NCI-H2227 treated with DMSO at 0.1 percent for 48 hours (cell line): ENCODE data around the gene KCNE1.
"Not testable (repeated sequence)": the region's sequence is repeated elsewhere in the genome, so short reads cannot be mapped to it uniquely, and the experiment has no call there.

Experiments
- DNase-seq: peaks from one replicate; lab custom pipeline; 2025; lab: John Stamatoyannopoulos, UW

The KCNE1 gene

GRCh38 chr21:34511181-34511580 lies 829 bp downstream of the KCNE1 start:
- no peak for DNase-seq

DNA sequence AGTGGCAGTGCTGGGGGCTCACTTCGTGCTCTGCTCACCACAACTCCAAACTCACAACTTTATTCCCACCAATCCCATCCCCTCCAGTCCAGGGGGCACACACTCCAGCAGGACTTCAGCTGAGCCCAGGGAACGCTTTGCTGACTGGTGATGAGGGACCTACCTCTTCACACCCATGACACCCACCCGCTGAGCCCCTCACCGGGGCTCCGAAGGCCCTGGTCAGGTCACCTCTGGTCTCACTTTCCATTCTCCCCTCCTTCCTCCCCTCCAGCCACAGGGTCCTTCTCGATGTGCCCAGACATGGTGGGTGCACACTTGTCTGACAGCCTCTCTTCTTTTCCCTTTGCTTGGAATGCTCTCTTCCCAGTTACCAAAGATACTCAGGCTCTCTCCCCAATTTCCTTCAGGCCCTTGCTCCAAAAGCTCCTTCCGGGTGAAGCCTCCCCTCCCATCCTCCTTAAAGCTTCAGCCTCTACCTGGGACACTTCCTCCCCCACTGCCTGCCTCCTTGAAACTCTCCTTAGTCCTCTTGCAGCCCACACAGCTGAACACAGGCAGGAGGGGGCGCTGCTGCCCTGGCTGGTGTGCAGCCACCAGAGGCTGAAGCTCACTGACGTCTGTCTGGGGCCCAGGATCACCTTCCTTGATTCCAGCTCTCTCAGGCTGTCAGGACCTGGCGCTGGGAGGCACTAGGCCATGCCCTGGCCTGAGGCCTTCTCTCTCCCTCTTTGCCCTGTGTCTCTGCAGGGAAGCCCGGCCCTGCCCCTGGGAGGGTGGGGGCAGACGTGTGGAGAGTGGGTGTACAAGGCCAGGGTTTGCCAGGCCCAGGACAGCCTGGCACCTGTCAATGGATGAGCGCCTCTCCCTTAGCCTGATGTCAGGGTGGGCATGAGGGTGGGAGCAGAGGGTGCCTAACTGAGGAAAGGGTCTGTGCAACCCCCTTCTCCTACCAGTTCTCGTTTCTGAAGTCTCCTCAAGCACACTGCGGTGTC lies 1.6 kb downstream of the KCNE1 start:
- no peak for DNase-seq

DNA sequence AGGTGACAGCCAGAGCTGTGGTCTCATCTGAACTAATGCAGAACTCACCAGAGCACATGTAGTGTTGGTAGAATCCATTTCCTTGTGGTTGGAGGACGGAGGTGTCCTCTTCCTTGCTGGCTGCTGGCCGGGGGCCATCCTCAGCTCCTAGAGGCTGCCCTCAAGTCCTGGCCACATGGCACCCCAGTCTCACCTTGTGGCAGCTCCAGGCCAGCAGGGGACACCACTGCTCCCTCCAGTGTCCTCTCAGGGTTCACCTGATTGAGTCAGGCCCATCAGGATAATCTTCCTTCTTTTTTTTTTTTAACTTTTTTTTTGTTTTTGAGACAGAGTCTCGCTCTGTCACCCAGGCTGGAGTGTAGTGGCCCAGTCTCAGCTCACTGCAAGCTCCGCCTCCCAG lies 2.9 kb downstream of the KCNE1 start:
- no peak for DNase-seq

GRCh38 chr21:34504595-34504994 lies 7.4 kb downstream of the KCNE1 start:
- no peak for DNase-seq

DNA sequence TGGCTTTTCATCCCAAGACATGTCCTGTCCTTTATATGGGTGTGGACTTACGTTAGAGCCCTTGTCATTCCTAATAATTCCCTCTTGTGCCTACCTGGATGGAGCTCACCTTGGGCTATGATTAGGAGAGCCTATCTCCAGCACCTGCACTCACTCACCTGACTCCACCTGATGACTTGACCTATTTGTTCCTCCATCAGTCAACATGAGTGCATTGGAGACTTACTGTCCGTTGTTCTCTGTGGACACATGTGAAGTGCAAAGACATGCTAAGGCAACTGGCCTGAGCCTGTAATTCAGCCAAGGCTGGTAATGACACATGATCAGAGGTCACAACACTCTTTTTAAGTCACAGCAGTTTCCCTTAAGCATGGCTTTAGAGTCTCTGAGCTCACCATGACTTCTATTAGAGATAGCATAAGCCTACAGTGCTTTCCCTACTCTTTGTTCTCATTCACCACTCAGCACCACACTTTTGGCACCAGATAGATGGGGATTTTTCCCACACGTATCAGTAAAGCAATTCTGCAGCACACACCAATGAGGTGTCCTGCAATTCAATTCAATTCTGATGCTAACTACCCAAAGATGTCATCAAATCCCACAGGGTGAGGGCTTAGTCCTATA lies 9.4 kb downstream of the KCNE1 start:
- no peak for DNase-seq

GRCh38 chr21:34501716-34502115 lies 10.3 kb downstream of the KCNE1 start:
- DNase-seq: no peak

- DNase-seq: no peak
These were observed 11.8 kb downstream of the KCNE1 start for GRCh38 chr21:34500191-34500590.

GRCh38 chr21:34499116-34499515 lies 12.9 kb downstream of the KCNE1 start:
- DNase-seq: no peak

DNA sequence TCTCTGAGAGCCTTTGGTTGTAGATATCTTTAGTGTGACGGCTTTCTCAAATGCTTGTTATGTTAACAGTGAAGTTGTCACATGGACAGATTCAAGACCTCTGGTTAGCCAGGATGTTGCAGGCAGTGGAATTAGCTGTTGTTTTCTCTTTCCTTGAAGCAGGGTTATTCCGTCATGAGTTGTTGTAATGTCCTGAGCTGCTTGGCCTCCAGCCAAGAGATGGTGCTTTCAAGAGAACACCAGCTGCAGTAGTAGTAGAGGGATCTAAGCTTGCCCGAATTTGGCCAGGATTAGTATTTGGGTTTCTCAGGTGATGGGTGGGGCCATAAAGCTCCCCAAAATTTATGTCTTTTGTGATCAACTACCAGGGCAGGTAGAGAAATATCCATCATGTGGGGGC lies 13.4 kb downstream of the KCNE1 start:
- no peak for DNase-seq

DNA sequence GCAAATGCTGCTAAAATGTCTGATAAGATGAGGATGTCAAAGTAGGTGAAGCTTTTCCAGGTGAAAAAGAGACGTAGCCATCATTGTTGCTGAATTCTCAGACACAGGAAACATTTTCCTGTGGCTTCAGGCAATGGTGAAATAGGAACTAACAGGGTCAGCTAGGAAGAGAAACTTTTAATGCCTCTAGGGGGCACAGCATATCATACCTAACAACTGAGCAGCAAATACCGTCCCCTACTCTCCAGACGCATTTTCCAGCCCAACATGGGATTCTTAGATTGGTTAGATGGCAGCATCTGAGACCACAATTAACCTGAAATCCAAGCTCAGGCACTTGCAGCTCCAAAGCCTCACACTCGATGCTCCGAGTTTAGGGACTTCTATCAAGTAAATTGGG lies 28.2 kb downstream of the KCNE1 start:
- not testable (repeated sequence) for DNase-seq

DNA sequence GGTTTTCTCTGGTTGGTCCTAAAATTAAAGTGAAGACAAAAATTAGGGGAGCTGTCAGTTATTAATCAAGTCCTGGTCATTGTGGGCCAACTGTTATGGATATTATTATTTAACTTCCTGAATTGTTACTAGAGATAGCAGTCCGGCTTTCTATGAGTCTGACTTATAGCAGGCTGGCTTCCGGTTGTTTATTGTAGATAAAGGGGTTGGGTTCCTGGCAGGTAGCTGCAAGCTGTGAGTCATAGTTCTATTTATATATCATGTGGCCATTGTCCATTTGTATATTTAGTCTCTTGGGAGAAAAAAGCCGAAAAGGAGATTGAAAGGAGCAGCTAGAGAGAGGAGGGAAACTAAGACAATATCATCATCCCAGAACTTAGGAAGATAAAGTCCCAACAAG lies 28.6 kb downstream of the KCNE1 start:
- not testable (repeated sequence) for DNase-seq

DNA sequence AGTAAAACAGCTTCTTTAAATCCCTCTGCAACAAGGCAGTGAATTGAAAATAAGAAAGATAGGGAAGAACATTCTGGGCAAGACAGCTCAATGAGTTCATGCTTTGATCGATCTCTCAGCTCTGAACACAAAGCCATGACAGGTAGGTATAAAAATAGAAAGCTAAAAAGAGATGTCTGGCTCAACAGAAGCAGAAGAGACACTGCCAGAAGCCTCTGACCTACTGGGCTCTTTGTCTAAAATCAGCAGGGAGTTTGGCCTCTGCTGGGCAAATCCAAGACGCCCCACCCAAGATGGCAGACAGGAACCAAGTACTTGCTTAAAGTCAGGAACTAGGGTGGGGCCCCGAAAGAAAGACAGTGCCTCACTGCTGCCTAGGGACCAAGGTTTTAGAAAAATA lies 44.7 kb downstream of the KCNE1 start:
- DNase-seq: not testable (repeated sequence)

GRCh38 chr21:34459426-34459825 lies 52.6 kb downstream of the KCNE1 start:
- DNase-seq: not testable (repeated sequence)

GRCh38 chr21:34458266-34458665 lies 53.7 kb downstream of the KCNE1 start:
- DNase-seq: not testable (repeated sequence)

GRCh38 chr21:34456180-34456579 lies 55.8 kb downstream of the KCNE1 start:
- not testable (repeated sequence) for DNase-seq

DNA sequence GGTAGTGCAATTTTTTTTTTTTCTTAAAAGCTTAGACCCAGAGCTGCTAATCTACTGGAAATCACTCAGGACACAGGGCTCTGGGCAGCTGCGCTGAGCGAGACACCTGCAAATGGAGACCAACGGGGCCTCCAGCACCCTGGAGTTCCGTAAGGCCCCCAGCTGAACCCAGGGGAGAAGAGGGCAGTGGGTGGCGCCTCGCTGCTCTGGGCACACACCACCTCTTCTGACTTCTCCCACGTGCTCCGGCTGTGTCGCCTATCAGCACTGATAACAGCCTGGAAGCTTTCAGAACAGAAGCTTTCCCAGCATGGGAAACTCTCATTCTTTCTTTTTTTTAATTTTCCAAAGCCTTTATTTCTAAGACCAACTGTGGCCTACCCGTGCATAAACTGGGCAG lies 56.4 kb downstream of the KCNE1 start:
- not testable (repeated sequence) for DNase-seq

- not testable (repeated sequence) for DNase-seq
These were observed 65.0 kb downstream of the KCNE1 start for GRCh38 chr21:34447018-34447417.

DNA sequence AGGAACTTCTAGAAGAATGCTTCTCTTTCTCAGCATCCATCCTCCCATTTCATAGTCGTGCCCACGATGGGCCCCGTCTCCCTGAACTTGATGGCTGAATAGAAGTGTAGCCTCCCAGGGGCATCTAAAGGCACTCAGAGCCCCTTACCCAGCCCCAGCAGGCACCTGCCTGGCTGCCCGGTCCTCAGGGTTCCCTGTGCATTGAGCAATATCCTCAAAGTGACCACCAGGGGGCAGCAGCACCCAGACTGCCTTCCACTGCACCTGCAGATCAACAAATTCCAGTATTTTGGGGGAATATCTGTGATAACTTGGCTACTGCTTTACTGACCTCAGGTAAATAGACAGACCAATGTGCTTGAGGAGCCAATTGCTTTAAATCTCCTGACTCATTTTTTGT lies 68.5 kb downstream of the KCNE1 start:
- DNase-seq: not testable (repeated sequence)

DNA sequence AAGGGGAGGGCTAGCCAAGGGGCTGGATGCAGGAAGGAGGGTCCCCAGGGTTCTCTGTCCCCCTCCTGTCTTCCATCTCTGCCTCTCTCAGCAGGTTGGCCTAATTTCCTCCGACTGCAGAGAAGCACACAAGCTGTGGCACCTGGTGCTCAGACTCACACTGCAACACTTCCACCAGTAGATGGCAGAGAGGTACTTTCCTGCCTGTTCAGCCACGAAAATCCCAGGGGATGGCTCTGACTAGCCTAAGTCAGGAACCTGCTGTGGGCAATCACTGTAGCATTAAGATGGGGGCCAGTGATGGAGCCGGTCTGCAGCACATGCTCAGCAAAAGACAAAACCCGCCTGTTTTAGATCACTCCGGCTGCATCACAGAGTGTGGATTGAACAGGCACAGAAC lies 82.3 kb downstream of the KCNE1 start:
- DNase-seq: not testable (repeated sequence)

DNA sequence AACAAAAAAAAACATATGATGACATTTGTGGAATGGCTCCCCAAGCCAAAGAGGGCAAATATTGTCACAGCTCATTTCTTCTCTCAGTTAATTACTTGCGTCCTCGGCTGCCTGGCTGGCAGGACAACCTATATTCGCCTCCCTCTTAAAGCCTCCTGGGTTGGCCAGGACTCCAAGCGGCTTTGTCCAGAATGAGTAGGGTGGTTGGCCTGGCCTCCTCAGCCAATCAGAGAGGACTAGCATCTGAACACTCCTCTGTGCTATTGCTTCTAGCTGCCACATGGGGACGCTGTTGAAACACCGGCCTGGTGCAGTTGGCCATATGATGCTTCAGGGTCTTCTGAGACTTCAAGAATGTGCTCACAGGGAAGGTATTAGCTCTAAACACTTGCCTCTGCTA lies 83.6 kb downstream of the KCNE1 start:
- DNase-seq: not testable (repeated sequence)

- not testable (repeated sequence) for DNase-seq
These were observed 84.7 kb downstream of the KCNE1 start for GRCh38 chr21:34427339-34427738.

- not testable (repeated sequence) for DNase-seq
These were observed 88.2 kb downstream of the KCNE1 start, which contains the start of gene SMIM34 for GRCh38 chr21:34423805-34424204. Gene SMIM34 (minus strand): TSS chr21:34423951. CDS start chr21:34423839, 112 bp downstream.
